Measurements from ENCODE around the gene LRRC59.

Gene LRRC59

GRCh38 chr17:50386510-50386909 lies 10.8 kb downstream of the LRRC59 start:
- no peak for DNase-seq (ENCODE audit: low spot score)
- no peak for TF ChIP-seq CTCF (conservative IDR thresholded peaks at IDR 0.05; ENCODE audit: low read depth)
- ChIA-PET POLR2A (ENCODE audit: low non-redundant PET) (no interaction called here), CTCF (no interaction called here)
- no peak overlapping the region for H3K27ac ChIP-seq

- TF ChIP-seq CTCF (conservative IDR thresholded peaks at IDR 0.05; ENCODE audit: low read depth): no peak
- DNase-seq (ENCODE audit: low spot score): no peak
- peak overlapping the region; percentile 17 for H3K27ac ChIP-seq
- POLR2A ChIA-PET (ENCODE audit: low non-redundant PET): no interaction called here
- CTCF ChIA-PET: no interaction called here
Measured at GRCh38 chr17:50382931-50383330, 14.4 kb downstream of the LRRC59 start.

GRCh38 chr17:50381920-50382319 lies 15.4 kb downstream of the LRRC59 start:
- no peak overlapping the region for H3K27ac ChIP-seq
- ChIA-PET CTCF (interaction anchor here (0.8 to 2.0 kb wide), 2 partner anchors 16 to 97 kb away, joined by 4 to 7 read pairs; partner anchors contain the start of gene LRRC59), POLR2A (ENCODE audit: low non-redundant PET) (no interaction called here)
- DNase-seq (ENCODE audit: low spot score): no peak
- no peak for TF ChIP-seq CTCF (conservative IDR thresholded peaks at IDR 0.05; ENCODE audit: low read depth)

GRCh38 chr17:50381260-50381815 lies 16.0 kb downstream of the LRRC59 start:
- CTCF ChIA-PET: interaction anchor here (0.6 to 2.0 kb wide), 3 partner anchors 16 to 98 kb away, joined by 4 to 7 read pairs (median 4); partner anchors contain the start of gene LRRC59
- no peak for TF ChIP-seq CTCF (conservative IDR thresholded peaks at IDR 0.05; ENCODE audit: low read depth)
- DNase-seq (ENCODE audit: low spot score): no peak
- no peak overlapping the region for H3K27ac ChIP-seq
- POLR2A ChIA-PET (ENCODE audit: low non-redundant PET): no interaction called here

GRCh38 chr17:50380369-50381259 lies 16.7 kb downstream of the LRRC59 start:
- ChIA-PET POLR2A (ENCODE audit: low non-redundant PET) (no interaction called here), CTCF (interaction anchor here (0.6 to 2.0 kb wide), 5 partner anchors 17 to 99 kb away, joined by 3 to 7 read pairs (median 4); partner anchors contain the start of gene LRRC59)
- H3K27ac ChIP-seq: peak overlapping the region; percentile 22
- DNase-seq (ENCODE audit: low spot score): no peak
- no peak for TF ChIP-seq CTCF (conservative IDR thresholded peaks at IDR 0.05; ENCODE audit: low read depth)

- peak overlapping the region; percentile 2; the same call in 1 of the 2 replicates for H3K27ac ChIP-seq
- ChIA-PET POLR2A (ENCODE audit: low non-redundant PET) (no interaction called here), CTCF (interaction anchor here (0.7 to 1.2 kb wide), 3 partner anchors 19 to 100 kb away, joined by 3 read pairs; no protein-coding TSS in a partner anchor)
- TF ChIP-seq CTCF (conservative IDR thresholded peaks at IDR 0.05; ENCODE audit: low read depth): no peak
- no peak for DNase-seq (ENCODE audit: low spot score)
Measured at GRCh38 chr17:50379351-50380132, 17.8 kb downstream of the LRRC59 start.

Data from RWPE1 (cell line).